Stimulated activated CD8-positive, alpha-beta memory T cell treated with anti-CD3 and anti-CD28 coated beads, Interleukin-12 subunit alpha, Interleukin-12 subunit beta, amount 100 ng/mL, for 1 hour (primary cell): ENCODE data around the gene TENM4.

ENCODE experiments used
- DNase-seq: peaks from one replicate; pipeline ENCODE4 v3.0.0-alpha.2; 2020; ENCODE audit warnings: low read depth

The TENM4 gene

GRCh38 chr11:78972590-78972989 lies 468.2 kb downstream of the TENM4 start:
- no peak for DNase-seq

DNA sequence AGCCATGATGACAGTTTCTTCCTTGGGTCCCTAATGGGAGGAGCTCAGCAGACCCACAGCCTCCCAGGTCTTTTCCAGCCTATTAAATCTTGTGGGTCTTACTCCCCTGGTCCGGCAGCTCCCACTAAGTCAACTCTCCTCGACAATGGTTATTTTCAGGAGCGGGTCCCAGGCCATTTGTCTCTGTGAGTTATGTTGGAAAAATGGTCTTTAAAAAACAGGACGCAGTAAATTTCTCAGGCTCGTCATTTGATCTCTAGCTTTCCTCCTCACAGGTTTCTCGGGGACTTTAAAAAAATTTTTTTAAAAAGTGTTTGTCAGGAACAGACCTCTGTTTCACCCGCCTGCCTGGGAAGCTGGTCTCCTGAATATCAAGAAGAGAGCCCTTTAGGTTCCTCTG lies 468.7 kb downstream of the TENM4 start:
- DNase-seq, result no peak

DNA sequence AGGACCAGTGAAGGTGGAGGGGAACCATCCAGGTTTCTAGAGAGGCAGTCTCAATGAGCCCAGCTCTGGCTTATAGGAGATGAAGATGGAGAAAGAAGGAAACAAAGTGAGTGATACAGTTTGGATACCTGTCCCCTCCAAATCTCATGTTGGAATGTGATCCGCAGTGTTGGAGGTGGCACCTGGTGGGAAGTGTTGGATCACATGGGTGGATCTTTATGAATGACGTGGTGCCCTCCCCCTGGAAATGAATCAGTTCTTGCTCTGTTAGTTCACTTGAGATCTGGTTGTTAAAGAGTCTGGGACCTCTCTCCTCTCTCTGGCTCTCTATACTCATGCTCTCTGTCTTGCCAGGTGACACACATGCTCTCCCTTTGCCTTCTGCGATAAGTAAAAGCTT lies 473.0 kb downstream of the TENM4 start:
- no peak for DNase-seq

GRCh38 chr11:78965432-78965831 lies 475.4 kb downstream of the TENM4 start:
- no peak for DNase-seq

DNA sequence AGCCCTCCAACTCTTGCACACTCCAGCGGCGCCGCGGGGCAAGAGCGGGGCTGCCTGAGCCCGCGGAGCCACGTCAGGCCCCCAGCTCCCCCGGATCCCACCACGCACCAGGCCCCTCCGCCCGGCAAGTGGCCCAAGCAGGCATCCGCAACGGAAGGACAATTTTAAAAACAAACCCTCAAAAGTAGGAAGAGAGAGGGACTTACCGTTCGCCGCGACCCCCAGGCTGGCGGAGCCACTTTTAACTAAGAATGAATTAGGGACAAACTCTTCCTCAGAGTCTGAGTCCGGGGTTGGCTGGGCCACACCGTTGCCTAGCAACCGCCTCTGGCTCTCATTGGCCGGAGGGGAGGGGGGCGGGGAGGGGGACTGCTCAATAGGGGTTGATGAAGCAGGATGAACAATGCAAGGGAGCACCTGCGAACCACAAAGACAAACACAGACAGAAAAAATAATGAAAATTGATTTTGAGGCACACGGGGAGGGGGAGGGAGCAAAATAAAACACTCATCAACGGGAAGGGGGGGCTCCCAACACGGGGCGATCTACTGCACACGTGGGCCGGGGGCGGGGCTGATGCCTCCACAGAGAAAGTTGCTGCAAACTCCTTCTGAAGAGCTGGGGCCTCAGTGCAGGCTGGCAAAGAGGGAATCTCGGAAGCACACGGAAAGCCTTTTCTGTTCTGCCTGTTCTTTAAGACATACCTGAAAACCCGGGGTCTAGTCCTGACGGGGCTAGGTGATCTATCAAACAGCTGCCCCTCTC lies 478.7 kb downstream of the TENM4 start:
- no peak for DNase-seq

GRCh38 chr11:78961247-78961646 lies 479.6 kb downstream of the TENM4 start:
- no peak for DNase-seq

DNA sequence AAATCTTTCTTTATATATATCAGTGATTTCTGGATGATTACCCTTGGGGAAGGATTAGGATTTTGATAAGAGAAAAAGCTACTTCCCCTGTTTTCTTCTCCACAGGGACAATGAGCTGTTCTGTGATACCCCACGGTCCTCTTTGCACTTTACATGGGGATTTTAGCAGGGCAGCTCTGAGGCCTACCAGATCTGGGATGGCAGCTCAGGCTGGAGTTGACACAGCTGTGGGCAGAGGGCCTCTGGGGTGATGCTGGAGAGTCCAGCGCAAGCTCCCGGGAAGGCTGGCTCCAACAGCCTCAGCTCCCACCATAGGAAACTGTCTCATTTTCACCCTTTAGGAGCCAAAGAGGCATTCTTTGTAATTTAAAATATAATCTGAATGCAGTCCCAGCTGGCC lies 482.4 kb downstream of the TENM4 start:
- DNase-seq, result no peak

DNA sequence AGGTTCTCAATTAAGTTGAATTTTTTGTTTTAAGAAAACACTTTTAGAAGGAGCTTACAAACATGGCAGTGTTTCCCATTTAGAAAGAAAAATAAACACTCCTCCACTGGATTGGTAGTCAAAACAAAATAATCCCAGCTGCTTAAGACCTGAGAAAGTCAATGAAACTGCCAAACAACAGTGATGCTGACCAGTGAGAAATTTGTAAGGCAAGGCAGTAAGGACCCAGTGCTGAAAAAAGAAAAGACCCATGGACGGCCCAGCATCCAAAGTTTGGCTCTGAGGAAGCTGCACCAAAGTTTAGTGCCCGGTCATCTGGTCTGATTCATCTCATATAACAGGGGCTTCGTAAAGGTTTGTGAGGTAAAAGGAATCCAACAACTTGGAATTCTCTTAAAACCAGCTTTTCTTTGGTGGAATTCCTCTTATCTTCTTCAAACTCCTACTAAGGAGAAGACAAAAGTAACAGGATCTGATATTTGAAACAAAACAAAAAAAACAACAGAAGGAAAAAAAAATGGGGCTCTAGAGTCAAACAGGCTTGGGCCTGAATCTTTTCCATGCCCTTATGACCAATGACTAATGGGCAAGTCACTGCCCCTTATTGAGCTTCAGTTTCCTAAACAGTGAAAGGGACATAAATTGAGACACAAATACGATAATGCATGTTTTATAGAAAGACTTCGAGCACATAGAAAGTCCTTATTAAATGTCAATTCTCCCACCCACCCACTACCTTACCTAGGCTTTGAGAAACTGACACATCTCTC lies 483.2 kb downstream of the TENM4 start:
- DNase-seq, result no peak

DNA sequence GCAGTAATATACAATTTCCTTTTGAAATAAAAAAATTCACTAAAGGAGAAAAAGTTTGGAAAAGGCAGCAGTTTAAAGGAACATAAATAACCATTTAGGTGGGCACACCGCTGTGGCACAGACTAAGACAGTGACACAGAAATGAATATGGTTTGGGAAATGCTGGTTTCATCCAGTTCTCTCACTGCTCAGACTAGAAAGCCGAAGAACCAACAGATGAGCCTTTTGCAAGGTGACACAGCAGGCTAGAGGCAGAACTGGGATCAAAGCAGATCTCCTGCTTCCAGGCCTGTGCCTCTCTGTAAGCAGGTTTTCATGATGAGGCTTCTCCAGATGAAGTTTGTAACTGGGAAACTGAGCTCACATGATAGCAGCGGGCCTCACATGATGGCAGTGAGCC lies 486.1 kb downstream of the TENM4 start:
- DNase-seq, result no peak

DNA sequence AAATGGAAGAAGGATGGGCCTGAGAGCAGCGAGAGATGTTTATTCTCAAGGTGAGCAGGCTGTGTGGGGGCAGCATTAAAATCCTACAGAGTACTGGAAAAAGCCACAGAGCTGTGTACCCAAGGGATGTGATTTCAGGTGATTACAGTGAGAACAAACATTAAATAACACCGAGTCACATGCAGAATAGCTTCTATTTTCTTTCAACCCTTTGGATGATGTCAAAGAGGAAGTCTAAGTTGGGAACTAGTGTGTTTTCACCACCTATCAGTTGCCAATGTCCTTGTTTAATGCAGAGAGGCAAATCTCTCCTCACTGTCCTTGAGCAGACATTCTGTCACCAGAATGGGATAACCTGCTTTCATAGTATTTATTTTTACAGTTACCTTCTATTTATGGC lies 486.6 kb downstream of the TENM4 start:
- DNase-seq, result no peak

DNA sequence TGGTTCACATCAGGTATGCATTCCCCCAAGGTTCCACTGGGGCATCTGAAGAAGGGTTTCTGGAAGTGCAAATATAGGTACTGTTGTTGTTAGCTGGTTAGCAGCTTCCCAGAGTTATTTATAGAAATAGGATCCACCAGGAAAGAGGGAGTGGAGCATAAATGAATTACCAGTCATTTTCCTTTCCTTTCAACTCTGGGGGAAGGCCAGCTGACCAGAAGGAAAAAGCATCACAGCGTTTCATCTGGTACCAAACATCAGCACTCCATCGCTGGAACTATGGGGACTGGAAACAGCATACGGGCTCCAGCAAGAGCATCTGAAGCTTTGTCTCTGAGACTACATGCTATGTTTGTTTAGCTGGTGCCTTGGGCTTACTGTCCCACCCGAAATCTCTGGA lies 487.9 kb downstream of the TENM4 start:
- DNase-seq, result no peak

GRCh38 chr11:78952175-78952574 lies 488.7 kb downstream of the TENM4 start:
- DNase-seq, result no peak

DNA sequence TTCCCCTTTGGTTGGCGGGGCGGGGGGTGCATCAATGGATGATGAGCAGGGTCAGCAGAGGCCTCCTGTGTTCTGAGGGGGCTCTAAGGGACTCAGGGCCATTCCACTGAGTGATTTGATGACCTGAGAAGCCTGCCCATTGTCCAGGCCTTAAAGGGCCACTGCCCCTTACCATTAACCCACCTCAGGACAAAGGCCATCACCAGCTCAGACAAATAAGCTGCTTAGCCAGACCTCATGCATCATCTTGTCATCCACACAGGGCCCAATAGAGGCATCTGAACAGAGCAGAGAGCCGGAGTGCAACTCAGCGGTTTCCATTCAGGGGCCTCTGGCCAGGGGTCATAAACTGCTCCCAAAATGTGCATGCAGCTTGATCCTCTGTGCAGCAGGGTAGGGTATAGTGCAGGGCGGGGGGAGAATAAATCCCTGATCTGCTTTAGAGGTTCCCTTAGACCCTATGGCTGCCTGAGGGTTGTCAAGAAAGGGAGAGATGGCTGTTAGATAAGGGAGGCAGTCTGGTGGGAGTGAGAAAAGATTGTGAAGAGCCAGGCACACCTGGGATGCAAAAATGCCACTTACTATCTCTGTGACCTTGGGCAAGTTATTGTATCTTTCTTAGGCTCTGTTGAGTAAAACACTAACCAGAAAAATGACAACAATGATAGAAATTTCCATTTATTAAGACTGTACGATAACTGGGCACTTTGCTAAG lies 490.7 kb downstream of the TENM4 start:
- no peak for DNase-seq

DNA sequence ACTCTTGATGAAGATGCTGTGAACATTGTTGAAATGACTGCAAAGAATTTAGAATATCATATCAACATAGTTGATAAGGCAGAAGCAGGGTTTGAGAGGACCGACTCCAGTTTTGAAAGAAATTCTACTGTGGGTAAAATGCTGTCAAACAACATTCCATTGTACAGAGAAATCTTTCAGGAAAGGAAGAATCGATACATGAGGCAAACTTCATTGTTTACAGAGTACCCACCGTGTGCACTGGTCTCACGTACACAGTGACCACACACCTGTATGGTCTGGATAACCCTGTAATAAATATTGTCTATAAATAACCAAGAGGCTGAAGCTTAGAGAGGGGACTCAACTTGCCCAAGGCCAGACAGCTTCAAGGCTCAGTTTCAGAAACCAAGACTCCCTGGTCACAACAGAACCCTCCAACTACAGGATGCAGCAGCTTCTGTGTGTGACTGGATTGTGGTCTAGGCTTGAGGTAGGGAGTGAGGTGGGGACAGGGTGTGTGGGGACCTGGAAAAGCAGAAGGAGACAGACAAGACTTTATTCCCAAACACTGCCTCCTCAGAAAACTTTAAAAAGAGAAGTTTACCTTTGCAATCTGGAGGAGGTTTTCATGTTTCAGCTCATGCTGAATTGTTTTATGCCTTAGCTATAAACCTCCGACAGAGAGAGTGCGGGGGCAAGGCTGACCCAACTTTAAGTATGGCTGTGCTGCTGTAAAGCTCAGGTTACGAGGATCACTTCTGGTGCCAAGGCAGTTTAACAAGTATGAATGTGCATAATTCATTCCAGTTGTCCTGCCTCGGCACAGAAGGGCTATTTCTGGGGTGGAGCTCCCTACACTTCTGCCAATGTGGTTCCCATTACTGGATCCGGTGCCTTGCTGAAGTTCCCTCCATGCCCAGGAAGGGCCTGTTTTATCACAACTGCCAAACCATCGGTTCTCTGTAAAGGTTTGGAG lies 493.6 kb downstream of the TENM4 start:
- DNase-seq, result no peak

- no peak for DNase-seq
Observed at GRCh38 chr11:78943841-78944240, 497.0 kb downstream of the TENM4 start.

- DNase-seq, result no peak
Observed at GRCh38 chr11:78943154-78943553, 497.7 kb downstream of the TENM4 start.

DNA sequence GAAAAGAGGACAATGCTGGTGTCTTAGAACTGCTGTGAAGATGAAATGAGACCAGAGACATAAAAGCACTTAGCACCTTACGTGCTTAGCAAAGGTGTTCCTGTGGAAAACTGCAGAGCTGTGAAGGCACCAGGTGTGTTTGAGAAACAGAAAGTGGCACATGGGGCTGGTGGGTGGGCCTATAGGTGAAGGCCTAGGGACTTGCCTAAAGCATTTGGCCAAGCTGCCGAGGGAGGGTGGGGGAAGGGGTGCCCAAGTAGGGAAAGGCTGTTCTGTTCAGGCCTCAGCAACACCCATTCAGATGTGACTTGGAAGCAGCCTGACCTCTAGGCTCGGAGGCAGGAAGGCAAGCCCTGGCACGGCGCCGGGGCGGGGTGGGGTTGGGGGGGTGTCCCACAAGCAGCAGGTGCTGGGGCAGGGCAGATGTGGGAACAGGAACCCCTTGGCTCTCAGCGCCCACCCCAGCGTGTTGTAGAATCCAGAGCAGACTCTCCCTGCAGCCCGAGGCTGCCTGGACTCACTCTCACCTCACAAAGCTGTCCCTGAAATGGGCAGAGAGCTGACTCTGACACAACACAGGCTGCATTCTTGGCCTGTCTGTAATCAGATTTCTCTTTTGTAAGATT lies 499.5 kb downstream of the TENM4 start:
- DNase-seq, result no peak

GRCh38 chr11:78940500-78941225 lies 500.2 kb downstream of the TENM4 start:
- no peak for DNase-seq

DNA sequence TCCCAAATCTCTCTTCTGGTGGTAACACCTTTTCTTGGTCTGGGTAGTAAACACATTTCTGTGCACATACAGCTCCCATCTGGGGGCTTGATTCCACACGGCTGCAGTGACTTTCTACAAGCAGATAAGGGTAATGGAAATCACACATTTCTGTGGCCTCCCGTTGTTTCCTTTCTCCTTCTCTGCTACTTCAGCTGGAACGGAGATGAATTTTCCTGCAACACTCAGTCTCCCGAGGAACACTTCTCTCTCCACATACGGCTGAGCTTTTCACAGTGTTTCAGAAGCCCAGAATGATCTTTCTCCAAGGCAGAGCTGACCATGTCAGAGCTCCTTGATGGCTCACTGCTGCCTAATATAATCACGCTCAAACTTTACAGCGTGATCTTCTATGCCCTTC lies 501.9 kb downstream of the TENM4 start:
- DNase-seq, result no peak

GRCh38 chr11:78938036-78938435 lies 502.8 kb downstream of the TENM4 start:
- no peak for DNase-seq
